Measurements from ENCODE around the gene KCNH3. TPM values are rescaled to one million over a fixed set of nuclear protein-coding genes. Genes with fewer than 3 reads are reported as not detected.

KCNH3 gene
- total and polyA plus RNA-seq, 2 of the 13 experiments (the other 11 are each of a cell fraction or from before 2014, with no cell fraction given), result 0.01 to 0.07 TPM

- Histone ChIP-seq H3K4me3 (replicated peaks in 1 of 3; ENCODE audit: insufficient read depth in 1 of 3, low read depth in 2 of 3, low read length in 3 of 3) (no peak overlapping the region), H3K79me2 (ENCODE audit: insufficient read depth, low read length) (peaks cover 21% of the 10 kb centered on the region), H4K20me1 (ENCODE audit: insufficient read depth, low read length) (no peaks in the 10 kb centered on the region), H3K27me3 (ENCODE audit: control insufficient read depth in 1 of 2, insufficient read depth in 2 of 2, low read length in 2 of 2) (no peaks in the 10 kb centered on the region; a peak in 1 of 5 replicates), H3K4me2 (ENCODE audit: low read depth, low read length) (no peak overlapping the region), H3K4me1 (ENCODE audit: insufficient read depth, low read length) (peaks cover 12% of the 10 kb centered on the region), H3K36me3 (replicated peaks in 1 of 2; ENCODE audit: control insufficient read depth in 1 of 2, insufficient read depth in 2 of 2, low read length in 2 of 2) (peaks cover 29 to 69% of the 10 kb centered on the region in 2 experiments), H2AFZ (ENCODE audit: low read length) (no peak overlapping the region), H3K9ac (ENCODE audit: insufficient read depth, low read depth, low read length) (no peak overlapping the region), H3K27ac (ENCODE audit: extremely low read length, insufficient read depth, low read length) (no peak overlapping the region), H3K9me3 (ENCODE audit: low read length) (no peaks in the 10 kb centered on the region)
- POLR2A ChIA-PET, result interaction anchor here (0.9 kb wide), 1 partner anchor 177 kb away, joined by 3 read pairs; the partner anchor contains the start of gene TMBIM6
- CTCF ChIA-PET (ENCODE audit: low intra/inter-chr PET ratio, low total read pairs), result no interaction called here
- no TSS peak for BruUV-seq (replicated peaks)
- in situ Hi-C loops (cut with HindIII; ENCODE audit: extremely low pct_ligation_motif_present, low pct_unique_long_range_greater_than_20kb) (no loop called here), intact Hi-C loops (cut with micrococcal nuclease; ENCODE audit: unreplicated experiment) (no loop called here)
- TF ChIP-seq ETV5 (CRISPR knock-in tag; IDR thresholded peaks at IDR 0.05; ENCODE audit: borderline replicate concordance) (no peak), HDAC2 (CRISPR knock-in tag; IDR thresholded peaks at IDR 0.05) (no peak), ZNF451 (CRISPR knock-in tag; IDR thresholded peaks at IDR 0.05) (no peak), HIC2 (CRISPR knock-in tag; IDR thresholded peaks at IDR 0.05; ENCODE audit: low read depth) (no peak), RORA (CRISPR knock-in tag; IDR thresholded peaks at IDR 0.05) (no peak), GATA4 (IDR thresholded peaks at IDR 0.05; ENCODE audit: borderline replicate concordance, low read depth) (no peak), MEIS2 (CRISPR knock-in tag; IDR thresholded peaks at IDR 0.05) (no peak), HNF4A (CRISPR knock-in tag; IDR thresholded peaks at IDR 0.05) (no peak), ATF1 (CRISPR knock-in tag; IDR thresholded peaks at IDR 0.05) (no peak), ZNF256 (CRISPR knock-in tag; conservative IDR thresholded peaks at IDR 0.05) (no peak), MAZ (IDR thresholded peaks at IDR 0.05; ENCODE audit: borderline replicate concordance, low read depth, low read length) (no peak), MAZ (CRISPR knock-in tag; IDR thresholded peaks at IDR 0.05; ENCODE audit: low read depth) (no peak), TRIM24 (CRISPR knock-in tag; IDR thresholded peaks at IDR 0.05) (no peak), ZNF251 (CRISPR knock-in tag; IDR thresholded peaks at IDR 0.05) (no peak)
- TF ChIP-seq, protein P1, sequence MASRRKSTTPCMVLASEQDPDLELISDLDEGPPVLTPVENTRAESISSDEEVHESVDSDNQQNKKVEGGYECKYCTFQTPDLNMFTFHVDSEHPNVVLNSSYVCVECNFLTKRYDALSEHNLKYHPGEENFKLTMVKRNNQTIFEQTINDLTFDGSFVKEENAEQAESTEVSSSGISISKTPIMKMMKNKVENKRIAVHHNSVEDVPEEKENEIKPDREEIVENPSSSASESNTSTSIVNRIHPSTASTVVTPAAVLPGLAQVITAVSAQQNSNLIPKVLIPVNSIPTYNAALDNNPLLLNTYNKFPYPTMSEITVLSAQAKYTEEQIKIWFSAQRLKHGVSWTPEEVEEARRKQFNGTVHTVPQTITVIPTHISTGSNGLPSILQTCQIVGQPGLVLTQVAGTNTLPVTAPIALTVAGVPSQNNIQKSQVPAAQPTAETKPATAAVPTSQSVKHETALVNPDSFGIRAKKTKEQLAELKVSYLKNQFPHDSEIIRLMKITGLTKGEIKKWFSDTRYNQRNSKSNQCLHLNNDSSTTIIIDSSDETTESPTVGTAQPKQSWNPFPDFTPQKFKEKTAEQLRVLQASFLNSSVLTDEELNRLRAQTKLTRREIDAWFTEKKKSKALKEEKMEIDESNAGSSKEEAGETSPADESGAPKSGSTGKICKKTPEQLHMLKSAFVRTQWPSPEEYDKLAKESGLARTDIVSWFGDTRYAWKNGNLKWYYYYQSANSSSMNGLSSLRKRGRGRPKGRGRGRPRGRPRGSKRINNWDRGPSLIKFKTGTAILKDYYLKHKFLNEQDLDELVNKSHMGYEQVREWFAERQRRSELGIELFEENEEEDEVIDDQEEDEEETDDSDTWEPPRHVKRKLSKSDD (CRISPR knock-in tag; IDR thresholded peaks at IDR 0.05; ENCODE audit: low read depth), result no peak
- FAIRE-seq (no peak), DNase-seq (ENCODE audit: low spot score) (no peak), ATAC-seq (no peak)
- WGBS (ENCODE audit: low lambda C conversion rate), result 98% methylated on average over 11 of the region's 14 CpGs
These were observed 25.3 kb downstream of the KCNH3 start for GRCh38 chr12:49563951-49564685.

Measured in HepG2 (cell line).